ENCODE data around the gene ATP11A.

GRCh38 chr13:112720814-112721197 is 31.0 kb downstream of the ATP11A start:
- TF ChIP-seq POLR2AphosphoS5 (IDR thresholded peaks at IDR 0.05) = no peak
- TF ChIP-seq POLR2A (IDR thresholded peaks at IDR 0.05) = no peak
- no peak for TF ChIP-seq CTCF (IDR thresholded peaks at IDR 0.05)

All from sigmoid colon (tissue), 4 donors.